Smooth muscle cell (in vitro differentiated cells): ENCODE data around the gene SESN1. TPM values are rescaled to one million over a fixed set of nuclear protein-coding genes. Genes with fewer than 3 reads are reported as not detected.

Experiments used
- DNase-seq: peaks from one replicate; lab custom pipeline; 2025; ENCODE audit not compliant: unreplicated experiment; lab: John Stamatoyannopoulos, UW
- H2AFZ ChIP-seq: fragments of 200-600 bp; sonication (generic); 2 replicates; pipeline ENCODE4 v1.6.0; 2016; ENCODE audit warnings: antibody characterized with exemption, low read depth, mild to moderate bottlenecking
- H3F3A ChIP-seq: fragments of 200-600 bp; sonication (generic); 2 replicates; pipeline ENCODE4 v1.6.0; 2017; ENCODE audit warnings: antibody characterized with exemption, low read depth
- H3K27ac ChIP-seq: fragments of 200-600 bp; sonication (generic); 2 replicates; pipeline ENCODE4 v1.5.1; 2016; ENCODE audit warnings: low read depth, mild to moderate bottlenecking
- H3K27me3 ChIP-seq: fragments of 200-600 bp; sonication (generic); 2 replicates; pipeline ENCODE4 v1.6.1; 2016; ENCODE audit warnings: low read depth, mild to moderate bottlenecking
- H3K36me3 ChIP-seq: fragments of 200-600 bp; sonication (generic); 2 replicates; pipeline ENCODE4 v1.5.1; 2016; ENCODE audit warnings: low read depth
- H3K4me1 ChIP-seq: fragments of 200-600 bp; sonication (generic); 2 replicates; pipeline ENCODE4 v1.5.1; 2016; ENCODE audit warnings: low read depth
- H3K4me2 ChIP-seq: fragments of 200-600 bp; sonication (generic); 2 replicates; pipeline ENCODE4 v1.6.0; 2016; ENCODE audit warnings: mild to moderate bottlenecking
- H3K4me3 ChIP-seq: fragments of 200-600 bp; sonication (generic); 2 replicates; pipeline ENCODE4 v1.5.1; 2016; ENCODE audit warnings: mild to moderate bottlenecking
- H3K79me2 ChIP-seq: fragments of 200-600 bp; sonication (generic); 2 replicates; pipeline ENCODE4 v1.6.0; 2016; ENCODE audit warnings: low read depth, mild to moderate bottlenecking
- H3K9ac ChIP-seq: fragments of 200-600 bp; sonication (generic); 2 replicates; pipeline ENCODE4 v1.6.0; 2016; ENCODE audit warnings: low read depth
- H3K9me3 ChIP-seq: fragments of 200-600 bp; sonication (generic); replicated peaks from 2 replicates; pipeline ENCODE4 v1.5.1; 2016; ENCODE audit warnings: low read depth
- H4K20me1 ChIP-seq: fragments of 200-600 bp; sonication (generic); 2 replicates; pipeline ENCODE4 v1.6.0; 2016; ENCODE audit warnings: low read depth
- WGBS: methylation state at CpG from one replicate; pipeline ENCODE4 v1.1.7; 2016; ENCODE audit warnings: low lambda C conversion rate; 5-methylcytosine and 5-hydroxymethylcytosine counted together
- polyA plus RNA-seq: library from polyadenylated mRNA; unstranded; fragments of >200 nt; fragmentation: Nextera tagmentation; extraction: Ambion mirVana; gene quantifications from 2 replicates; pipeline ENCODE4 v1.2.1, GENCODE V29; 2016
- total RNA-seq: library from RNA; depleted of rRNA; stranded (reverse); fragments of >200 nt; gene quantifications from 2 replicates; pipeline ENCODE4 v1.2.3, GENCODE V29; 2014
- TF ChIP-seq, protein P1 (sequence below): fragments of 200-600 bp; sonication (generic); IDR thresholded peaks from 2 replicates; pipeline ENCODE4 v1.5.1; 2017; ENCODE audit warnings: borderline replicate concordance, mild to moderate bottlenecking, antibody characterized with exemption; ENCODE audit not compliant: insufficient read depth, poor library complexity, severe bottlenecking

SESN1 gene
- total and polyA plus RNA-seq, 2 experiments from 2014 or later: 24.1 to 38.7 TPM

- peaks cover 4% of the 10 kb centered on the region for H3F3A ChIP-seq
- H3K9ac ChIP-seq: no peak overlapping the region
- H3K27ac ChIP-seq: no peak overlapping the region
- H3K4me2 ChIP-seq: no peak overlapping the region
- peaks cover 17% of the 10 kb centered on the region for H3K4me1 ChIP-seq
- H4K20me1 ChIP-seq: no peaks in the 10 kb centered on the region
- TF ChIP-seq, protein P1, sequence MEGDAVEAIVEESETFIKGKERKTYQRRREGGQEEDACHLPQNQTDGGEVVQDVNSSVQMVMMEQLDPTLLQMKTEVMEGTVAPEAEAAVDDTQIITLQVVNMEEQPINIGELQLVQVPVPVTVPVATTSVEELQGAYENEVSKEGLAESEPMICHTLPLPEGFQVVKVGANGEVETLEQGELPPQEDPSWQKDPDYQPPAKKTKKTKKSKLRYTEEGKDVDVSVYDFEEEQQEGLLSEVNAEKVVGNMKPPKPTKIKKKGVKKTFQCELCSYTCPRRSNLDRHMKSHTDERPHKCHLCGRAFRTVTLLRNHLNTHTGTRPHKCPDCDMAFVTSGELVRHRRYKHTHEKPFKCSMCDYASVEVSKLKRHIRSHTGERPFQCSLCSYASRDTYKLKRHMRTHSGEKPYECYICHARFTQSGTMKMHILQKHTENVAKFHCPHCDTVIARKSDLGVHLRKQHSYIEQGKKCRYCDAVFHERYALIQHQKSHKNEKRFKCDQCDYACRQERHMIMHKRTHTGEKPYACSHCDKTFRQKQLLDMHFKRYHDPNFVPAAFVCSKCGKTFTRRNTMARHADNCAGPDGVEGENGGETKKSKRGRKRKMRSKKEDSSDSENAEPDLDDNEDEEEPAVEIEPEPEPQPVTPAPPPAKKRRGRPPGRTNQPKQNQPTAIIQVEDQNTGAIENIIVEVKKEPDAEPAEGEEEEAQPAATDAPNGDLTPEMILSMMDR: no peak
- H3K36me3 ChIP-seq: no peaks in the 10 kb centered on the region
- 38% methylated on average over 1 of the region's 1 CpG for WGBS
- H3K4me3 ChIP-seq: no peak overlapping the region
- no peak overlapping the region for H2AFZ ChIP-seq
- no peaks in the 10 kb centered on the region for H3K79me2 ChIP-seq
- no peaks in the 10 kb centered on the region for H3K27me3 ChIP-seq
- no peak for DNase-seq
- H3K9me3 ChIP-seq: no peaks in the 10 kb centered on the region
Measured at GRCh38 chr6:109051301-109052017, 43.2 kb downstream of the SESN1 start.

DNA sequence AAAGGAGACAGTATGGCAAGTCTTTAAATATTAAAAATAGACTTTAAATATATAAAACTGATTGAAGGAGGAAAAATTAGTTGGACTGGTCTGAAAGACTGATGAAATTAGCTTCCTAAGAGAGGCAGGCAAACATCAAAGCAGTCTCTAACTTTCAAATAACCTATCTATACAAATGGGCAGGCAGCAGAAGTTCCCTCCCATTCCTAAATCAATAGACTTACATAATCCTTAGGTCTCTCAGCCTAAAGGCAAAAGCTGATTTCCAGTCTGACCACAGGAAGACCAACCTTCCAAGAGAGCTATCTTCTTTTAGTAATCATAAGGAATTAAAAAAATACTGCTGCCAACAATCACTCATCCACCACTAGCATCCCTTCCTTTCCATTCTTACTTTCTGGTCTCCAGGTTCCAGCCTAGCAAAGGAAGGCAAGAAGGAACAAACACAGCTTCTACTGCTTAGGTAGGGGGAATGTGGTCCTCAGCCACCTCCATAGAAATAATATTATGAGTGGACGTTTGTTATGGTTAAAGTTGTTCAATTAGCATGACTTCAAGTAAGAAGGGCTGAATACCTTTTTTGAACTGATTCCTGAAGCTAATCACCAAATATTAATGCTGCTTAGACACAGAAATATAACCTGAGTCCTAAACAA lies 44.1 kb downstream of the SESN1 start:
- Histone ChIP-seq H3K4me3 (no peak overlapping the region), H2AFZ (no peak overlapping the region), H3K4me1 (peaks cover 14% of the 10 kb centered on the region), H3K4me2 (no peak overlapping the region), H3K9ac (no peak overlapping the region), H3K79me2 (no peaks in the 10 kb centered on the region), H3K27me3 (no peaks in the 10 kb centered on the region), H3K9me3 (no peaks in the 10 kb centered on the region), H3K36me3 (no peaks in the 10 kb centered on the region), H3F3A (no peaks in the 10 kb centered on the region), H4K20me1 (no peaks in the 10 kb centered on the region), H3K27ac (peak overlapping the region; percentile 12)
- WGBS: 97% methylated on average over 1 of the region's 1 CpG
- TF ChIP-seq, protein P1: no peak
- no peak for DNase-seq

DNA sequence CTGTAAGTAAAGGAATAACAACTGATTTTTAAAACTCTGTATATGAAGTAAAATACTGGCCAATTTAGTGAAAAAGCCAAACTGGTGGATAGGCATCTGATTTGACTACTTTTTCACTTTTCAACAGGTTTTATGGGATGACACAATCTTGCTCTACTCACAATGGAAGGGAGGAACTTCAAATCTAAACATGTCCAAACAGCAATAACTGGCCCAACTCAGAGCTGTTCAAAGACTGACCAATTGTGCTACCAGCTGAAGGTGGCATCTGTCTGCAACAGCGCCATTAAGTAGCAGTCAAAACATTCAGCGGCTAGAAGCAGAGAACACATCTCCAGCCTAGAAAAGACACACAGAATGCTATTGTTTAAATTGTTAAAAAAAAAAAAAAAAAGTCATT lies 44.6 kb downstream of the SESN1 start:
- H4K20me1 ChIP-seq: no peaks in the 10 kb centered on the region
- no peaks in the 10 kb centered on the region for H3F3A ChIP-seq
- no peak overlapping the region for H2AFZ ChIP-seq
- H3K4me1 ChIP-seq: peaks cover 14% of the 10 kb centered on the region
- no peaks in the 10 kb centered on the region for H3K79me2 ChIP-seq
- TF ChIP-seq, protein P1: no peak
- DNase-seq: no peak
- H3K9ac ChIP-seq: no peak overlapping the region
- H3K4me3 ChIP-seq: no peak overlapping the region
- H3K4me2 ChIP-seq: no peak overlapping the region
- no peaks in the 10 kb centered on the region for H3K27me3 ChIP-seq
- WGBS: 73% methylated on average over 2 of the region's 2 CpGs
- H3K9me3 ChIP-seq: no peaks in the 10 kb centered on the region
- no peaks in the 10 kb centered on the region for H3K36me3 ChIP-seq
- H3K27ac ChIP-seq: no peak overlapping the region
